GM19328 (cell line): ENCODE data around the gene C1QTNF9.
"Not testable (repeated sequence)": the region's sequence is repeated elsewhere in the genome, so short reads cannot be mapped to it uniquely, and the experiment has no call there.

ENCODE experiments used
- ATAC-seq: cut with Tn5 transposase; IDR thresholded peaks from one replicate; pipeline ENCODE4 v1.9.1; 2021; ENCODE audit warnings: mild to moderate bottlenecking, moderate library complexity; ENCODE audit not compliant: unreplicated experiment

The C1QTNF9 gene

DNA sequence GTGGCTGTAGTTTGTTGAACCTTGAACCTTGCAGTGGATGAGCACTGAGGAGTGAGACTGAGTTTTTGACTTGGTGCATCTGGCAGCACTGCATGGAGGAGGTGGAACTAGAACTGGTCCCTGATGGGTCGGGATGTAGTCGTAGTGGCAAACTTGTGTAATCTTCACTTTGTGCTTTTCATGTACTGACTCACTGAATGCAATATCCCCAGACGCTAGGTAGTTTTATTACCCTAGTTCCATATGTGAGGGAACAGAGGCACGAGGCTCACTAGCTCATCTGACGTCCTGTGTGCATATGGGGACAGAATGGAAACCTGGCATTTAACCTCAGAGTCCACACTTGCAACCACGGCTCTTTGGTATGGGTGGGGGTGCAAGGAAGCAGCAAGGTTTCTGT lies 10.3 kb downstream of the C1QTNF9 start:
- not testable (repeated sequence) for ATAC-seq

DNA sequence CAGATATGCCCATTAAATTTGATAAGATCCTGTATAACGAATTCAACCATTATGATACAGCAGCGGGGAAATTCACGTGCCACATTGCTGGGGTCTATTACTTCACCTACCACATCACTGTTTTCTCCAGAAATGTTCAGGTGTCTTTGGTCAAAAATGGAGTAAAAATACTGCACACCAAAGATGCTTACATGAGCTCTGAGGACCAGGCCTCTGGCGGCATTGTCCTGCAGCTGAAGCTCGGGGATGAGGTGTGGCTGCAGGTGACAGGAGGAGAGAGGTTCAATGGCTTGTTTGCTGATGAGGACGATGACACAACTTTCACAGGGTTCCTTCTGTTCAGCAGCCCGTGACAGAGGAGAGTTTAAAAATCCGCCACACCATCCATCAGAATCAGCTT lies 12.0 kb downstream of the C1QTNF9 start:
- ATAC-seq: not testable (repeated sequence)

DNA sequence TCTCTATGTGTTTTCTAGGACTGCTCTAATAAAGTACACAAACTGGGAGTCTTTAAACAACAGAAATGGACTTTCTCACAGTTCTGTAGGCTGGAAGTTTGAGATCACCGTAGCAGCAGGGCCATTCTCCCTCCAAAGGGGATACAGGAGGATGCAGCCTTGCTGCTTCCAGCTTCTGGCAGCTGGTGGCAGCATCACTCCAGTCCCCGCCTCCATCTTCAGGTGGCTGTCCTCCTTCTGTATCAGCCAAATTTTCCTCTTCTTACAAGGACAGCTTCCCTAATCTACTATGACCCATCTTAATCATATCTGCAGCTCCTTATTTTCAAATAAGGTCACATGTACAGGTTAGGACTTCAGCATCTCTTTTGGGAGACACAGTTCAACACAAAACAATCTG lies 13.1 kb downstream of the C1QTNF9 start:
- ATAC-seq: not testable (repeated sequence)

DNA sequence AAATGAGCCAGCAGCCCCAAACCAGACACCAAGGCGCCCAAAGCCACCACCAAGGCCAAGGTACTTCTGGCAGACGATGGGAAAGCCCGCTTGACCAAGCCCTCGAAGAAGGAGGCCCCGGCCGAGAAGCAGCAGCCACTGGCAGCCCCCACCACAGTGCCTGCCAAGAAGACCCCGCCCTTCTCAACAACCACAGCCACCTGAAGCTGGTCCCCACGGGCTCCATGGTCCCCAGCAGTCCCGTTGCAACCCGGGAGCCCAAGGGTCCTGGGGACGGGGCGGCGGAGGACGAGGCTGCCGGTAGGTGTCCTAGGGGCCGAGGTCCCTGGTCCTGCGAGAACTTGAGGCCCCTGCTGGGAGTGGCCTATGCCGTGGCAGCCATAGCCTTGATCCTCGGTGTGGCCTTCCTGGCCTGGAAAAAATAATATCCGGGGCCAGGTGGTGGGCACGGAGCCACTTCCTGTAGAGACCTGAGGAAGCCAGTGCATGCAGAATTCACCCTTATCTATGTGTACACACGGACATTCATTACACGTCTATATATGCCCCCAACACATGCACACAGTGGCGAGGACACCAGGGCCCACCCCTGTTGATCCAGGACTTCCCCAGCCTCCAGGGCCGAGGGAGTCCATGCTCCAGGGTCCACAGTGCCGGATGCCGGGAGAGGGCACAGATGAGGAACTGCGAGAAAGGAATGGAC lies 13.8 kb downstream of the C1QTNF9 start:
- no peak for ATAC-seq

DNA sequence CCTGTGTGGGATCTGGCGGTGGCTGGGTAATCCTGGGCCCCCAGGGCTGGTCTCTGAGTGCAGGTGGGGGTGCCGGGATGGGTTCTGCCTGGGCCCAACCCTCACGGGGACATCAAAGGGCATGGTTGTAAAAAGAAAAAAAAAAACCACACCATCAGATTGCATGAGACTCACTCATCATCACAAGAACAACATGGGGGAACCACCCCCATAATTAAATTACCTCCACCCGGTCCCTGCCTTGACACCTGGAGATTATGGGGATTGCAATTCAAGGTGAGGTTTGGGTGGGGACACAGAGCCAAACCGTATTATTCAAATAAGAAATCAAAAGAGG lies 14.3 kb downstream of the C1QTNF9 start:
- no peak for ATAC-seq

DNA sequence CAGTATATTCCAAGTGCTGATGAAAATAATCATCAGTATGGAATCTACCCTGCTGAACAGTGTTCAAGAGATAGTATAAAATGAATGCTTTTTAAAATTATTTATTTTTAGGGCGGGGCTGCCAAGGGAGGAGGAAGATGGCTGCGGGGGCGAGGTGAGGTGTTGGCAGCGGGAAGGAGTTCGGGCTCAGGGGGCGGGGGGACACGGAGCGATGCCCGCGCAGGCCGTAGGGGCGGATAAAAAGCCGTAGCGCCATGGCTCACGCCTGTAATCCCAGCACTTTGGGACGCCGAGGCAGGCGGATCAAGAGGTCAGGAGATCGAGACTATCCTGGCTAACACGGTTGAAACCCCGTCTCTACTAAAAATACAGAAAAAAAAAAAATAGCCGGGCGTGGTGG lies 18.2 kb downstream of the C1QTNF9 start:
- ATAC-seq: not testable (repeated sequence)

DNA sequence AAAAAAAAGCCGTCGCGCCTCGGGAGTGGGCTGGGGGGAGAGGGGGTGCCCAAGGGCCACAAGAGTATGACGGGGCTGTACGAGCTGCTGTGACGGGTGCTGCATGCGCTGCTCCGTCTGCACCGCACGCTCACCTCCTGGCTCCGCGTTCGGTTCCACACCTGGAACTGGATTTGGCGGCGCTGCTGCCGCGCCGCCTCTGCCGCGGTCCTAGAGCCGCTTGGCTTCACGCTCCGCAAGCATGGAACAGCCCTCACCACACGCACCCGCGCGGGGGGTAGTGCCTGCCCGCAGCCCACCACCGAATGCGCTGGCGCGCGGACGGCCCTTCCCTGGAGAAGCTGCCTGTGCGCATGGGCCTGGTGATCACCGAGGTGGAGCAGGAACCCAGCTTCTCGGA lies 18.8 kb downstream of the C1QTNF9 start:
- no peak for ATAC-seq

DNA sequence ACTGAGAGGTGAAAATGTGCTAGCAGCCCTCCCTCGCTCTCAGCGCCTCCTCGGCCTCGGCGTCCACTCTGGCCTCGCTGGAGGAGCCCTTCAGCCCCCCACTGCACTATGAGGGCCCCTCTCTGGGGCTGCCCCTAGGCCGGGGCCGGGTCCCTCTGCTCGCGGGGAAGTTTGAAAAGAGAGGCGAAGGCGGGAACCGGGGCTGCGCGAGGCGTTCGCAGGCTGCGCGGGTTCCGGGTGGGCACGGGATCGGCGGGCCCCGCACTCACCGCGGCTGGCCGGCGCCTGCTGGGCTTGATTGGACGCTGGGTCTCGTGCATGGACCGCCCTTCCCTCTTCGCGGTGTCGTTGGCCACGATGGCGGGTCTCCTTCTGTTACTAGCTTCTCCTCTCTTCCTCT lies 29.3 kb downstream of the C1QTNF9 start:
- ATAC-seq: no peak

DNA sequence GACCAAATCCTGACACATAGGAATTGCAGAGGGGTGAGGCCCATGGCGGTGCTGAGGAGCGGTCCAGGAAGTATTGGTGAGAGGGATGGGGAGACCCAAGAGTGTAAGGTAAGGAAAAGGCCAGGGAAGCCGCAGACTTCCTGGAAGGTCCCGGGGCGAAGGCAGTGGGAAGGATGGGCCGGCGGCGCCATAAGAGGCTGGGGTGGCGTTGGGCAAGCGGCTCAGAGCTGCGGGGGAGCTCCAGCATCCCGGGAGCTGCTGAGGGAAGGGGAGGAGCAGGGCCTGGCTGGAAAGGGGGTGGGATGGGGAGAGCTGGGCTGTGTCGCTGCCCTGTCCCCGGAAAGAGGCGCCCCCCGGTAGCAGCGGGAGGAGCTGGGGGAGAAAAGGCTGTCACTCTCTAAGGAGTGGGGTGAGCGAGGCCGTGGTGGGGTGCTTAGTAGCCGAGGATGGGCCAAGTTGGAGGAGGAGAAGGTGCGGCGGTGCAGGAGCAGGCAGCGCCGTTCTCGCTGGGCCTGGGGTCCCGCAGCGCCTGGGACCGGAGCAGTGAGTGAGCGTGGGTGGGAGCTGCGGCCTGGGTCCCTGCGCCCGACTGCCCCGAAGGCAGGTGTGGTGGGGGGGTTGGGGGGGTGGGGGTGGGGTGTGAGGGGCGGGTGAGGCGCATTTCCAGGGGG lies 30.7 kb downstream of the C1QTNF9 start:
- no peak for ATAC-seq

DNA sequence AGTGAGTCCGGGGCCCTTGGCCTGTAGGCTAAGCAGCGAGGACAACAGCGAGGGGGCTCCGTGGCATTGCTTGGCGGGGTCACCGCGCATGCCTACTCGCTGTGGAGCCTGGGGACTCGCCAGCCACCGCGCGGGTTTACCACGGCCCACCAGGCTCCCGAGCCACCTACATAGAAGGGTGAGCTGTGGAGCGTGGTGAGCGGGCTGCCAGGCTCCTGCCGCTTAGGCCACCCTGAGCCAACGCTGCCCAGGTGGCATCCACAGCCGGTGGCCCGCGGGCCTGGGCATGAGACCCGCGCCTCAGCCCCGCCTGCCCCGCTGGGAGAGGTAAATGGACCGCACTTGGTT lies 31.2 kb downstream of the C1QTNF9 start:
- no peak for ATAC-seq

DNA sequence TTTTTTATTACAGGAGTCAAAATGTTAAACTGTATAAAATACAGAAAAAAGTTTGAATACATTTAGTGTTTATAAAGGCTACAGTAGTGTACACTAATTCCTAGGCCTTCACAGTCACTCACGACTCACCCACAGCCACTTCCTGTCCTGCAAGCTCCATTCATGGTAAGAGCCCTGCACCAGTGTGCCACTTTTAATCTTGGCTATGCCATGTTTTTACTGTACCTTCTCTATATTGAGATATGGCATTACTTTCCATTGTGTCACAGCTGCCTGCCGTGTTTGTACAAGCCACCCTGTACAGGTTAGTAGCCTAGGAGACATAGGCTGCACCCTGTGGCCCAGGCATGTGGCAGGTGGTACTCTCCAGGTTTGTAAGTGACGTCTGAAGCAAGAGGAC lies 32.1 kb downstream of the C1QTNF9 start:
- no peak for ATAC-seq

DNA sequence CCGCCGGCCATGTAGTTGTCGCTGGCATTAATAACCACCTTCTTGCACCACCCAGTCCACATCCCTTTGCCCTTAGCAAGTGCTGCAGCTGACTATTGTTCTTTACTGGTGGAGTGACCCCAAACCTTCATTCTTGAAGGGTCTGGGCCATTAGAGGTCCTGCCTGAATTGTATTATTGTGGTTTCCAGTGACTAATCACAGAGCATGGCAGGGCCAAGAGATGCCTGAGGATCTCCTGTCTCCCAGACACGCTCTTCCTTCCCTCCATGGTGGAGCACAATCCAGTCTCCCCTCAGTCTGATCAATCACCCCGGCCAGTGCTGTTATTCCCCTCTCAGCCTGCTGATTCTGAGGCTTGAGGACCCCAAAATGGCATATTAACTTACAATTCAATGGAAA lies 39.0 kb downstream of the C1QTNF9 start:
- no peak for ATAC-seq

DNA sequence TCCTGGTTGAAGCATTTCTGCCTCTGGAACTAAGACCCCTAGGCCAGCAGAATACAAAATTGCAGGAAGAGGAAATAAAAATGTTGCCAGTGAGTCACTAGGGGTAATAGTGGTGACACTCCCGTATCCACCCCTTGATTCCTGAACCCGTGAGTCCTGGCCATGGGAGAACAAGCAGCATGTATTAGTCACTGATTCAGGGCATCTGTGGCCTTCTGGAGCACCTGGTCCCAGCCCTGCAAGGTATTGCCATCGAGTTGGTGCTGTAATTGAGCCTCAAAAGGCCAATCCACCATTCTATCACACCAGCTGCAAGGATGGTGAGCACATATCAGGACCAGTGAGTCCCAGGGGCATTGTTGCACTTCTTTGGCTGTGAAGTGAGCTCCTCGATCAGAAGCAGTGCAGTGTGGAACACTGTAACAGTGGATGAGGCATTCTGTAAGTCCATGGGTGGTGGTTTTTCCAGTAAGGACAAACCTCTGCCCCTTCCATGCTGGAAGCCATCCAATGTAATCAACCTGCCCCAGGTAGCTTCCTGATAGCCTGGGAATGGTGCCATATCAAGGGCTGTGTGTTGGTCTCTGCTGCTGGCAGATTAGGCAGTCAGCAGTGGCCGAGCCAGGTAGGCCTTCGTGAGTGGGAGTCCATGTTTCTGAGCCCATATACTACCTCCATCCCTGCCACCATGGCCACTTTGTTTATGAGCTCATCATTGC lies 39.6 kb downstream of the C1QTNF9 start:
- no peak for ATAC-seq

DNA sequence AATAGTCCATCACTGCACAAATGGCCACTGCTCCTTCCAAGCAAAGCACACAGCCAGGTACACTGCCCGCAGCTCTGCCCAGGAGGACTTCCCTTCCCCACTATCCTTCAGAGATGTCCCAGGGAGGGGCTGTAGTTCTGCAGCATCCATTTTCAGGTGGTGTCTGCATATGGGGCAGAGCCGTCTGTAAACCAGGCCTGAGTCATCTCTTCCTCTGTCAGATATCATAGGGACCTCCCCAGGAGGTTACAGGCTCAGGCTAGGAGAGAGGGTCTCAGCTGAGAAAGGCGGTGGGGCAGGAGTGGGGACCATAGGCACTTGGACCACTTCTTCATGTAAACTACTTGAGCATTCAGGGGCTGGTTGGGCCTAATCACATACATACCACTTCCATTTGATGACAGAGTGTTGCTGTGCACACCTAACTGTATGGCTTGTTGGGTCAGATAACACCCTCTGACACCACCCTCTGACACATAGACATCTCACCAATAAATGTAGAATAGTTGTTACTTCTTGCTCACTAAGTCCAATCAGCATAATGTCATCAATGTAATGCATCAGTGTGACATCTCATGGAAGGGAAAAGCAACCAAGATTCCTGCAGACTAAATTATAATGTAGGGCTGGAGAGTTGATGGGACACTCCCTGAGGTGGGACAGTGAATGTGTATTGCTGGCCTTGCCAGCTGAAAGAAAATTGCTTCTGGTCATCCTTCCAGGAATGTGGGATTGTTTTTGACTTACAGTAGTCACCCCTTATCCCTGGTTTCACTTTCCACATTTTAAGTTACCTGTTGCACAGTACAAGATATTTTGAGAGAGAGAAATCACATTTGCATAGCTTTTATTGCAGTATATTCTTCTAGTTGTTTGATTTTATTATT lies 40.6 kb downstream of the C1QTNF9 start:
- ATAC-seq: not testable (repeated sequence)

DNA sequence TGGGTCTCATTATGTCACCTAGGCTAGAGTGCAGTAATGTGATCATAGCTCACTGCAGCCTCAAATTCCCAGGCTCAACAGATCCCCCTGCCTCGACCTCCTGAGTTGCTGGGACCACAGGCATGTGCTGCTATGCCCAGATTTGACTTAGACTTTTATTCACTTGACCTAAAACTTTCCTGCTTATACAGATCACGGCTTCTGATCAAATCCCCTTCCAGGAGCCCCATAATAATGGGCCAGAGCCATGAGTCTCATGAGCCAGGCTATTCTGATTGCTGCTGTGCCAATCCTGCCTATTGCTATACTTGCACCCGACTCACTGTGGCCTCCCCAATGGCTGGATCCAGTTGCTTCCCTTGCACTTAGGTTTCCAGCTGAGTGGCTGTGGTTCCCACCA lies 42.0 kb downstream of the C1QTNF9 start:
- ATAC-seq: no peak

DNA sequence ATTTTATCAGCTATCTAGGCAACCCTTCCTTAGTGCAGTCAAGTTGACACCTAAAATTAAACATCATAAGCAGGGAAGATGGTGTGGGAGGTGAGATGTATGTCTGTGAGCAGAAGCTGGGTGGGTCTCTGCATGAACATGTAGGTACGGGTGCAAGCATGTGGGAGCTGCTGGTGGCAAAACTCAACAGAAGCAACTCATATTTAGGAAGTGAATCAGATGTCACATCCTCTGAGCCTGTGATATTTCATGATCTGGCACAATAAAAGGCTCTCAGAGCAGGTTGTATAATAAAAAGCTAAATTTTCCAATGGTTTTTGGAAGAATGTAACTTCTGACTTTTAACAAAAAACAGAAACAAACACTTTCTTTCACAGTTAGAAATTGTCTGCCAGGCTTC lies 44.4 kb downstream of the C1QTNF9 start:
- ATAC-seq: no peak

DNA sequence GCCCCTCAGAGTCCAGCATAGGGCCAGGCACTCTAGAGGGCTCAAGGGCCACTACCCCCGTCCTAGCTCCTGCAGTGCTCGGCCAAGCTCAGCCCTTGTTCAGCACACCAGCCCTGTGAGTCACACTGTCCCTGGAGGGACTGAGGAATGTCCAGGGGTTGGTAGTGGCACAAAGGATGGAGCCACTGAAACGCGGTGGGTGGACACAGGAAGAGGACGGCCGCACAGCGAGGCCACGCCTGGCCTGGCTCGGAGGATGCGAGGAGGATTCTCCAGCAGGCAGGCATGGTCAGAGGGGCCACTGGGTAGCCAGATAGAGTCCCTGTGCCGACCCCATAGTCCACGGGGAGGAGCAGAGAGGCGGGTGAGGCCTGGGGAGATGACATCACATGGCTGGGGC lies 45.7 kb downstream of the C1QTNF9 start:
- no peak for ATAC-seq

DNA sequence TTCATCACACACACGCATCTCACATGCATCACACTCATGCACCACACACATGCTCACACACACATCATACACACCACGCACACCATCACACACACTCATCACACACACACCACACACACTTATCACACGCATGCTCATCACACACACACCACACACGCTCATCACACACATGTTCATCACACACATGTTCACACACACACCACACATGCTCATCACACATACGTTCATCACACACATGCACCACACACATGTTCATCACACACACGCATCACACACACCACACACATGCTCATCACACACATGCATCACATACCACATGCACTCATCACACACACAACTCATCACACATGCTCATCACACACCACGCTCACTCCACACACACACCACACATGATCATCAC lies 46.9 kb downstream of the C1QTNF9 start:
- no peak for ATAC-seq

DNA sequence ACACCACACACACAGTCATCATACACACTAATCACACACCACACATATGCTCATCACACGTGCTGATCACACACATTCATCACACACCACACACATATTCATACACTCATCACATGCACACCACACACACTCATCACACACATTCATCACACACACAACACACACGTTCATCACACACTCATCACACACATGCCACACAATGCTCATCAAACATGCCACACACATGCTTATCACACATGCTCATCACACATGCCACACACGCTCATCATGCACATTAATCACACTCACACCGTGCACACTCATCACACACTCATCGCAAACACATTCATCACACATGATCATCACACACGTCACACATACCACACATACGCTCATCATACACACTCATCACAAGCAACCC lies 47.5 kb downstream of the C1QTNF9 start:
- no peak for ATAC-seq

DNA sequence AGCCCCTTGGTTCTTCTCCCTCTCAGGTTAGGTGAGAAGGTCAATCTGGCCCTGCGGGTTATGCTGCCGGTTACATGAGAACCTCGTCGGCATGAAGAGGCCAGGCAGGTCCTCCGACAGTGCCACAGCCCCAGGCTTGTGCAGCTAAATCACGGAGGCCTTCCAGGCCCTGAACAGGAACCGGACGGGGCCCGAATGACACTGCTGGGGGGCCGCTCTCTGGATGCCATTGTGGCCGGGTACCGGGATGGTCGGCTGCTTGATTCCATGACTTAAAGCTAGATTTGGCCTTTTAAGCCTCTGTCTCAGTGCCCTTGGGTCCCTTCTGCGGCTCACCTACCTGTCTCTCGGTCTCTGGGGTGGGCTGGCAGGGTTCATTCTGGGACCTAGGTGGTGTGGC lies 48.4 kb downstream of the C1QTNF9 start:
- no peak for ATAC-seq

DNA sequence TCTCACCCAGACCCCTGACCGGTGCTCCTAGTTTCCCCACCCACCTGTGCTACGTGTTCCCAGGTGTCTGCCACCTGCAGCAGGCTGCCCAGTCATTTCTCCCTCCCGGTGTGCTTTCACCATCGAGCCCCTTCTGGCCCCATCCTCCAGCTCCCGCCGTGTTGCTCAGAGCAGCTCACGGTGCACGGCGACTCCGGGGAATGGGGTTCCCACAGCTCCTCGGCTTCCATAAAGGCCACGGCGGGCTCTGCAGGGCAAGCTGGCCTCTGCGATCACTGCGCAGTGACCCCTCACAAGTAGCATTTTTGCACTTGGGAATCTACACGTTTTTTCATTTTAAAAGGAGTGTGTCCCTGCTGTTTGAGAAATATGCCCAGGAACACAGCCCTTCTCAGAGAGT lies 49.5 kb downstream of the C1QTNF9 start:
- ATAC-seq: not testable (repeated sequence)
